GM18517 (cell line): Measurements from ENCODE around the gene LCN9.
"Not testable (repeated sequence)": the region's sequence is repeated elsewhere in the genome, so short reads cannot be mapped to it uniquely, and the experiment has no call there.

Source experiments
- ATAC-seq: cut with Tn5 transposase; IDR thresholded peaks from one replicate; pipeline ENCODE4 v1.9.1; 2021; ENCODE audit warnings: mild to moderate bottlenecking, moderate library complexity; ENCODE audit not compliant: unreplicated experiment

Gene LCN9, protein sequence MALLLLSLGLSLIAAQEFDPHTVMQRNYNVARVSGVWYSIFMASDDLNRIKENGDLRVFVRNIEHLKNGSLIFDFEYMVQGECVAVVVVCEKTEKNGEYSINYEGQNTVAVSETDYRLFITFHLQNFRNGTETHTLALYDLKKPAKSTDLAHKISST

DNA sequence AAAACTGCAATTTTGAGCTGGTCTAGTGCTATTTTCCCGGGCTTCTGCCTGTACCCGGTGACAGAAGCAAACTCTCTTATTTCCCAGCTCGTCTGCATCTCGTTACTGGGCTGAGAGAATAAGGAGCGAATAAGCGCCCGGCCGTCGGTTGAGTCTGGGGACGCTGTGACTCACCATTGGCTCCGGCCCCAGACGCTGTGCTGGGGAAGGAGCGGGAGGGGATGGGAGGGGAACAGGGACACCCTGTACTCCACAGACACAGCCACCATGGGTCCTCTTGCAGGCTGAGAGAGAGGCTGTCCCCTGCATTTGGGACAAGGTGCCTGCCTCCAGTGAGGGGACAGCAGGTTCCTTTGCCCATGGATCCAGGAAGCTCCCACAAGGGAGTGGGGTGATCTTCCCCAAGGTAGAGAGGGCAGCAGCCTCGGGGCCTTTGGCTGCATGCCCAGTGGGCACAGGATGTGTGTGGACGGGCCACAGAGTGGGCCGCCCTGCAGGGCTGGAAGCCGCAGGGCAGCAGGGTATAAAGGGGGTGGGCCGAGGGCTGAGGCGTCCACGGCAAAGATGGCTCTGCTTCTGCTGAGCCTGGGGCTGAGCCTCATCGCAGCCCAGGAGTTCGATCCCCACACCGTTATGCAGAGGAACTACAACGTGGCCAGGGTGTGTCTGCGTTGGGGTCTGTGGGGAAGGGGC is at the start of gene LCN9:
LCN9 (plus strand) TSS at position 552 of the 693 bp plus-strand sequence; CDS start at position 565, 13 bp downstream.
- ATAC-seq: no peak

DNA sequence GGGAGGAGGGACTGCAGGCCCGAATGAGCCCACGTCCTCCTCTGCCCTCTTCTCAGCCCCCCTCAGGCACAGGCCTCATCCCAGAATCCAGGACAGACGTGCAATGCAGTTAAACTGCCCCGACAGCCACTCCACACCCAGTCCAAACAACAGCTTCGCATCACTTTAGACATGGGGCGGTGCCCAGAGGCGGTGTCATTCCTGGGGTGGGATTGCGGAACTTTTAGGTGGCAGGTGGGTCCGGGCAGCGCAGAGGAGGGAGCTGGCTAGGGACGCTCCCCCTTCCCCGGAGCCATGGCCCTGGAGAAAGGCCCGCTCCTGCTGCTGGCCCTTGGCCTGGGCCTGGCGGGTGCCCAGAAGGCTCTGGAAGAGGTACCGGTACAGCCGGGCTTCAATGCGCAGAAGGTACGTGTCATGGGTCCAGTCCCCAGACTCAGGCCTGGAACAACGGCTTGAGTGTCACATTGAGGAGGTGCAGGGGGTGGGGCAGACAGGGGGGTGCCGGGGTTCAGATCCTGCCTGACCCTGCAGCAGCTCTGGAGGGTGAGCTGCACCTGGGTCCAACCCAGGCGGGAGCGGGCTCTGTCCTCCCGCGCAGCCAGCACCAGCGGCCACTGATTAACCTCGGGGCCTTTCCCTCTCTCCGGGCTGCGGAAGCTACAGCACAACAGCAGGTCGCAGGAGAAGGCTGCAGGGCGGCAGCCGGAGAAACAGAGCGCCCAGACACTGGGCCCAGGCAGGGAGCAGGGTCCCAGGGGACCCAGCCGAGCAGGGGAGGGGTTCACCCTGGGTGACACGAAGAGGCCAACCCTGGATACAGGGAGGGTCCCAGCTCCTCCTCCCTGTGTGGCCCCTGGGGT is 48.9 kb upstream of the LCN9 start:
- ATAC-seq: no peak

DNA sequence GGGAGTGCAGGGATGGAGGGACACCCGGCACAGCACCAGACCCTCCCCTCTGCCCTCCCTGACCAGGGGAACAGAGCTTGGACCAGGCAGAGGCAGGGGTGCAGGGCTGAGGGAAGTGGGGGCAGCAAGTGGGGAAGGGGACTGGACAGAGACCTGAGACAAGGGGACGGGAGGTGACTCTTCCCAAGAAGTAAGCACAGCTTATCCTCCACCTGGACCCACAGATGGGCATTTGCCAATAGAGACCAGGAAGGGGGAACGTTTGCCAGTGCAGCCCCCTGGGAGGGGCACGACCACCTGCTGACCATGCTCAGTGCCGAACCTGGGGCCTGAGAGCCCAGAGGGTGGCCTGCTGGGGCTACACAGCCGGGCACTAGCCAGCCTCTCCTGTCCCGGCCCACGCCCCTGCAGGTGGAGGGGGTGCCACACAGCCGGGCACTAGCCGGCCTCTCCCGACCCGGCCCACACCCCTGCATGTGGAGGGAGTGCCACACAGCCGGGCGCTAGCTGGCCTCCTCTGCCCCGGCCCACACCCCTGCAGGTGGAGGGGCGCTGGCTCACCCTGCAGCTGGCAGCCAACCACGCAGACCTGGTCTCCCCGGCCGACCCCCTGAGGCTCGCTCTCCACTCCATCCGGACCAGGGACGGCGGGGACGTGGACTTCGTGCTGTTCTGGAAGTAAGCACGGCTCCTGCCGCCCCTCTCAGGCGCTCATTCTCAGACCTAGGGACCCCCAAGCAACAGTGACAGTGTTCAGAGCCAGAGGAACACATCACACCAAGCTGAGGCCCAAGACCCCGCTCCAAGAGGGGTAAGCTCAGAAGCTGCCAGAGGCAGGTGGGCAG is 48.1 kb upstream of the LCN9 start:
- no peak for ATAC-seq

DNA sequence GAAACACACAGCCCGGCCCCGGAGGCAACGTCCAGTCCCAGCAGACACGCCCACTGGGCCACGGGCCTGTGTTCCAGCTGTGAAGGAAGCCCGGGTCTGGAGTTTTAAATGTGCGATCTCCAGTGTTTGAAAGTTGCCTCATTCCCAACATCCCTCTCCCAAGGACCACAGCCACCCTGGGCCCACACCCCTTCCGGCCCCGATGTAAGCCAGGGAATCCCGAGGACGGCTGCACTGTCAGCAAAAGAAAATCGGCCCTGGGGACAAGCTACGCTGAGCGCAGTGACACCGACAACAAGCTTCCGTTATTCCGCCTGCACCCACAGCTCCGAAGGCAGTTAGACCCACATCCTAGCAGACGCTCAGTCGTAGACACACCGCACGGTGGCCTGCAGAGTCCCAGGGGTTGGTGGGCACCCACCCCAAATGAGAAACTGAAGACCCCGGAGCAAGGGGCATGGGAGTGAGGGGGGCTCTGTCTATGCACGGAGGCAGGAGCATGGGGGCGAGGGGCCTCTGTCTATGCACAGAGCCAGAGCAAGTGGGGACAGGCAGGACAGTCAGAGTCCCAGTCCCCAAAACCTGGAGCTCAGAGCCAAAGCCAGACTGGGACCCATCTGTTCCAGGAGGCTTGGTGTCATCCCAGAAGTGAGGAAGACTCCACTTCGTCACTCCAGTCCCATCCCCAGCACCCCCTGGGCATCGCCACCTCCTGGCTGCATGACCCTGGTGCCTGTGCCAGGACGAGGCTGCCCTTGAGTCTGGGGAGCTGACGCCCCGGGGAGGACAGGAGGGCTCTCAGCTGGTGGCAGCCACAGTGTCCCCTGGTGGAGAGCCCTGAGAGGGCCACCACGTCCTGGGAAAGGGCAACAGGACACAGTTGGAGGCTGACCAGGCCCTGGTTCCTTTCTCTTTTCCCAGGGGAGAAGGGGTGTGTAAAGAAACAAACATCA is 47.2 kb upstream of the LCN9 start:
- ATAC-seq: no peak

DNA sequence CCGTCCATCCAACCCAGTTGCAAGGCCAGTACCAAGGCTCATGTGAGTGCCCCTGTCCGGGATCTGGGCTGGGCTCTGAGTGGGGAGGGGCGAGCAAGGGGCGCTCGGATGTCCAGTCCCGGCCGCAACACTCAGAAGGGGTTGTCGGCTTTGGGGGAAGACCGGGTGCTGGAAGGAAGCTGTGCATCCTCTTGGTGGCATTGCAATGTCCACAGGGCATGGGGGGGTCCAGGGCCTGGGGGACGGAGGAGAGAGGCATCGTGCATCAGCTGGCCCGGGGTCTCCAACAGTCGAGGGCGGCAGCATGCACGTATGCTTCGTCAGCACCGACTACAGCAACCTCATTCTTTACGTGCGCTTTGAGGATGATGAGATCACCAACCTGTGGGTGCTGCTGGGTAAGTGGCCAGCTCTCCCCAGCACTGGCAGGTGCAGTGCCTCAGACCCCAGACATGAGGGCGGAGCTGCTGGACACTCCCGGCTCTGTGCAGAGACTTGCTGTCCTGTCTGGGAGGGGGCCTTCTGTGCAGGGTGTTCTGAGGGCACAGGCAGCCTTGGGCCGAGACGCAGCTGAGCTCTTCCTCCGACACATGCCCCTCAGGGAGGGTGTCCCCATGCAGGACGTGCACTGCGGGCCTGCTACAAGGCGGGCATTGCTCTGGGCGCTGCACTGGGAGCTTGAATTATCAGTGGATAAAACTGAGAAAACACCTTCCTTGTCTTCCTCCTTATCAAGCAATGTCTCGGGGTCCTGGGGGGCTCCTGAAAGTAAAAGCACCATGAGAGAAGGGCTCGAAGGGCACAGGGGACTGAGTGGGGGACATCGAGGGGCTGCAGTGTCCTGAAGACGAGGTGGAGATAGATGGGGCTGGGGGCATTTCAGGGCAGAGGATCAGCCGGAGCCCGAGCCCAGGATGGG is 46.2 kb upstream of the LCN9 start:
- ATAC-seq: no peak

DNA sequence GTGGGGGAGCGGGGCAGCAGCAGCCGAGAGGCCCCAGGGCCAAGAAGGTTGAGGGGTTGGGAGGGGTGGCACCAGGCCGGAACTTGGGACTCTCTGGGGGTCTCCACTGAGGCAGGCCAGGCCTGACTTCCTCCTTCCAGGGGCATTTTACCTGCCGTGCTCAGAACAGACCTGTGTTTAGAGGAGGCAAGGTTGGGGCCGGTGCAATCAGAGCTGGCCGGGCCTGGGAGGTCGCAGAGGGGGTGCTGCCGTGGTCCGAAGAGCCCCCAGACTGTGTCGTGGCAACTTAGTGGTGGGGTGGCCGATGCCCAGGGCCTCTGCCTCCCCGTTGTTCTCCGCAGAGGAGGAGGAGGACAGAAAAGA is 45.6 kb upstream of the LCN9 start:
- ATAC-seq: no peak

DNA sequence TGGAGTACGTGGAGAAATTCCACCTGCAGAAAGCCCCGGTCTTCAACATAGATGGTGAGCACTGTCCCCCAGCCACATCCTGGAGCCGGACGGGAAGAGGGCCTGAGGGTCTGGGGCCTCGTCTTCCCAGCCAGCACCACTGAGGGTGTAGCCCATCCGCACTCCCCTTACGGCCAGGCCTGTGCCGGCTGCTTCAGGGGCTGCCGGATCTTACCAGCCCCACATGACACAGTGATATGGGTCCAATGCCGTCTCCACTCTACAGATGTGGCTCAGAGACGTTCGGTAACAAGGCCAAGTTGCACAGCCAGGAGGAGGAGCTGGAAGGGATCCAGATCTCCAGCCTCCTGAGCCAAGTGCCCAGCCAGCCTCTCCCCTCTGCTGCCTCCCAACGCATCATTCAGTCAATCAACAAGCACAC is 45.1 kb upstream of the LCN9 start:
- no peak for ATAC-seq

DNA sequence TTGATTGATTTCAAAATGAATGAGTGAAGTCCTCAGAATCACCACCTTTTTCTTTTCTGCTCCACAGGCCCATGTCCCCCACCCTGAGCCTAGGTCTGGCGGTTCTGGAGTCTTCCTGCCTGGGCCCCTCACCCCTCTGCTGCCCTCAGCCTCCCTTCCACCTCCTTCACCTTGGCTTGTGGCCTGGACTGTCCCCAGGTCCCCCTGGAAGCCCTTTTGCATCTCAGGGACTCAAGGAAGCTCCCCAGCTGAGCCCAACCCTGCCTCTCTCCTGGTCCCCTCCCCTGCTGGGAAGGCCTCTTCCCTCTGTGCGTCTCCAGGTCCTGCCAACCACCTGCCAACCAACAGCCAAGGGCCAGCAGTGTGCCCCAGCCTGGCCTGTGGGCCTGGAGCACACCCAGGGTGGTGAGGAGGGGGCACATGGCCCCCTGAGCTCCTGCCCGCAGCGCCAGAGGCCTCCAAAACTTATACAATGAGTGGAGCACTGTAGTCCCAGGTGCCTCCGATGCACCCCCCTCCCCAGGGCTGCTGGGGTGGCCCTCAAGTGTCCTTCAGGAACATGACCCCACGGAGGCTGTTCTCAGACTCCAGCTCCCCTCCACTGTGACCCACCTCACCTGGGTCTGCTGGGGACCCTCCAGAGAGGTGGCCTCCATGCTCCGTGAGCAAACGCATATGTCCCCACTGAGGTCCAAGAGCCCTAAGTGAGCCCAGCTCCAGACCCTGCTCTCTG is 44.1 kb upstream of the LCN9 start:
- ATAC-seq: no peak

DNA sequence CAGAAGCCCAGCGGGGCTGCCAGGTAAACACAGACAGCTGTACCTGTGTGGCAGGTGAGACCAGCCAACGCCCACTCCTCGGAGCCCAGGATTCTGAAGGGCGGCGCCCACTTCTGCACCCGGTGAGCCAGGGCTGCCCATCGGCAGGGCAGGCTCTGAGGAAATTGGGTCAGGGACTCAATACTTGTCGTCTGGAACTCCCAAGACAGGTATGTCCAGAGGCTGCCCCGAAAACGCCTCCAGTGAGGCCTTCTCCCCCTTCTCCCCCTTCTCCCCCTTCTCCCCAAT is 43.6 kb upstream of the LCN9 start:
- no peak for ATAC-seq

DNA sequence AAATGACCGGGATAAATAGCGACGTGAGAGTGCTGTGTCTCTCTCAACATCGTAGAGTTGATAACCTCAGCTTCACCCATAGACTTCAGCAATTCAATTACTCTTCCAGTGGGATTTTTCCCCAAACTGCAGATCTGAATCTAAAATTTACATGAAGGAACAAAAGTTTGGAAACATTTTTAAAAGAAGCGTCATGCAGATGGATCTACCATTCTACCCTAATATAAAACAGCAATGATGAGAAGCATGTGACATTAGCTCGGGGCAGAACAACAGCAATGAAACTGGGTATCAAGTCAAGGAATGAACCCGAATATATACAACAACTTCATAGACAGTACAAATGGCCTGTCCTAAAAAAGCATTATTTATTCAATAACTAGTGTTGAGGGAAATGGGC is 42.6 kb upstream of the LCN9 start:
- no peak for ATAC-seq

DNA sequence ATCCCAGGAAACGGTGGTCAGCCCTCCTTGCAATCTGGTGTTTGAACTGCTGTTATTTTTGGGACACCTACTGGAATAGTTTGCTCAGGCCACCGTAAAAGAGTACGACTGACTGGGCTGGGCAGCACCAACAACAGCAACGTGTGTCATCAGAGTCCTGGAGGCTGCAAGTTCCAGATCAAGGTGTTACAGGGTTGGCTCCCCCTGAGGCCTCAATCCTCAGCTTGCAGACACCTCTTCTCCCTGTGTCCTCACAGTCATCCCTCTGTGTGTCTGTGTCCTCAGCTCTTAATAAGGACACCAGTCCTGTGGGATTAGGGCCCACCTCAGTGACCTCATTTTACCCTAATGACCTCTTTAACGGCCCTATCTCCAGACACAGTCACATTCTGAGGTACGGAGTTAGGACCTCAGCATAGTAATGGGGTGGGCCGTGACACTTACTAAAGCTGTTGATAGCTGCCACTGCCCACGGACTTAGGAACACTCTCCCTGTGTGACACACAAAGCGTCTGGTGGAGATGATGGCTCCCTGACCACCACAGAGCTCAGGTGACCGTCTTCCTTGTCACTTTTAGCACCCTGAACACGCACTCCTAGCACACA is 40.6 kb upstream of the LCN9 start:
- no peak for ATAC-seq

DNA sequence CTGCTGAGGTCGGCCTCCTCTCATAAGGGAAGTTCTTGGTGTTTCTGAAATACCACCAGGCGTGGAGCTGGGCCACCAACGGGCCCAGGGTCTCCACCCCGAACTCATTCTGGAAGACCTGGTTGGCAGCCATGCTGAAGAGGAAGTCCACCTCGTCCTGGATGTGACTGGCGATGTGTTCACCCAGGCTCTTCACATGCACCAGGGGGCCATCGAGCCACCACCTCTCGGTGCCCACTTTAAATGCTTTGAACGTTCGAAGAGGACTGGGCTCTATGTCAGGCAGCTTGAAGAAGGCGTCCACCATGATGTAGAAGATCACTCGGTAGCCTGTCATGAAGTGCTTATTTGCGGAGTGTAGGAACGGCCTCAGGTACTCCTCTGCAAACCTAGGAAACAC is 38.8 kb upstream of the LCN9 start:
- no peak for ATAC-seq

DNA sequence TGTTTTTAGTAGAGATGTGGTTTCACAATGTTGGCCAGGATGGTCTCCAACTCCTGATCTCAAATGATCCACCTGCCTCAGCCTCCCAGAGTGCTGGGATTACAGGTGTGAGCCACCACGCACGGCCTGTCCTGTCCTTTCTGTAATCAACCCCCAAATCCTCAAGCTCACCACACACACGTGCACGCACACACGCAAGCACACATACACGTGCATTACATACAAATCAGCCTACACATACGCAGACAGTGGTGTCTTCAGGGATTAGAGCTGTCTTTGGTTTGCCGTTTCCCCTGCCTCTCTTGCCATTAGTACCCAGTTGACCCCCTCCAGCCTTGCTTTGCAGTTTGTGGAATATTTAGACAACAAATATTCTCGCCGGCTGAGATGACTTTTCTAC is 30.3 kb upstream of the LCN9 start:
- no peak for ATAC-seq

DNA sequence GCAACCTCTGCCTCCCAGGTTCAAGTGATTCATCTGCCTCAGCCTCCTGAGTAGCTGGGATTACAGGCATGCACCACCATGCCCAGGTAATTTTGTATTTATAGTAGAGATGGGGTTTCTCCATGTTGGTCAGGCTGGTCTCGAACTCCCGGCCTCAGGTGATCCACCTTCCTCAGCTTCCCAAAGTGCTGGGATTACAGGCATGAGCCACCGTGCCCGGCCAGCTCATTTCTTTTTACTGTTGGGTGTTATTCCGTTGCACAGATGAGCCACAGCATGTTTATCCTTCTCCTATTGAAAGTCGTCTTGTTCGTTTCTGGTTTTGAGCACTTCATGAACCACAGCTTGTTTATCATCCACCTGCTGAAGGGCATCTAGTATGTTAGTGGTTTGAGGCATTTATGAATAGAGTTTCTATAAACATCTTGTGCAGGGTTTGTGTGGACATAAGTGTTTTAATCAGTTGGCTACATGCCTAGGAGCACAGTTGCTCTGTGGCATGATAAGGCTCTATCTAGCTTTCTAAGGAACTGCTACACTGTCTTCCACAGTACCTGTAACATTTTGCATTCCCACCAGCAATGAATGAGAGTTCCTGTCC is 26.1 kb upstream of the LCN9 start:
- not testable (repeated sequence) for ATAC-seq

DNA sequence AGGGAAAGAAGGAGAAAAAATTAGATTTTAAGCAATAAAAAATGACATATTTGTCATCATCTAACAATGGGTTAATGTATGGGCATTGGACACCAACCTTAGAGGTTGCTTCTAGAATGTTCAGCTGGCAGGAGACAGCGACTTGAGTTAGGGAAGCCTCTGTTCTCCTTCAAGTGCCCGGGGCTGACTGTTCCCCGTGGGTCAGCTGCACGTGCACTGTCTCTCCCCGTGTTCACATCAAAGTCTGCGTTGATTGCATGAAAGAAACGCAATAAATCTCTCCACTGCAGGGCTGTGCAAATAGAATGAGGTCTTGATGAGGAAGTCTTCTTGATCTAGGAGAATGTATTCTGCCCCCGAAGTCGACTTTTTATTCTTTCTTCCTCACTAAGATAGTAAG is 23.9 kb upstream of the LCN9 start, which contains the start of gene GLT6D1:
GLT6D1 (minus strand) TSS at position 345 of the 400 bp plus-strand sequence. CDS start 353 bp downstream, outside the sequence.
- ATAC-seq: no peak

DNA sequence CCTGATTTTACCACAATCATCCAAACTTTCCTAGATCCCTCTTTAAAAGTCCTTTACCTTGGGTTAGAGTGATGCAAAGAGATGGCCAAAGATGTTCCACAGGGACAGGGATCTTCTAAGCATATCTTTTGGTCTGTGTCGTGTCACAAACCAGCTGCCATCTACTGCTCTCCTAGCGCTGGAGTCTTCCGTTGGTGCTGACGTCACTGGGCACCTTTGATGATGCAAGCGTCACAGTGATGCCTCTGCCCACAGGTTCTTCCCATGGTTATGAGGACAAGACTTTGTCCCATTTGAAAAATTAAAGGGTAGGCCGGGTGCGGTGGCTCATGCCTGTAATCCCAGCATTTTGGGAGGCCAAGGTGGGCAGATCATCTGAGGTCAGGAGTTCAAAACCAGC is 22.1 kb upstream of the LCN9 start:
- ATAC-seq: no peak

DNA sequence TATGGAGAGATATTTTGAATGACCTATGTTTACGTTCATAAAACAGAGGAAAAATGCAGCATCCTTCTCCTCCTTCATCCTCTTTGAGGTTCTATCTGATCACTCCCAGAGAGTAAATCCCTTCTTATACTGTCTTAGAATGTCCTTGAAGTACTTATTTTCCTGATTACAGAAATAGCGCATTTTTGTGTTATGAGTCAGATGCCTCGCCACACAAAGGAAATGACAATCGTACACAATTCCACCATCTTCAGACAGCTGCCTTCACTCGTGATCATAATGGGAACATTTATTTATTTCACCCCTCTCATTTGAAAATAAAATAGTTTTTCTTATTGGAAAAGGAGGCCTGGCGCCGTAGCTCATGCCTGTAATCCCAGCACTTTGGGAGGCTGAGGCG is 21.4 kb upstream of the LCN9 start:
- ATAC-seq: no peak
